GM13977 (cell line): ENCODE data around the gene NOD2.
A peak's percentile ranks its signal among the peaks of the same experiment; 100 is the strongest.

Experiments used
- DNase-seq: peaks from one replicate; pipeline ENCODE4 v3.0.0; 2012; ENCODE audit warnings: low spot score
- CTCF ChIP-seq: IDR thresholded peaks from 2 replicates; pipeline ENCODE4 v1.5.1; 2012; ENCODE audit warnings: mild to moderate bottlenecking, control low read depth; ENCODE audit not compliant: insufficient read depth; ENCODE audit errors: extremely low read depth, missing control alignments
- in situ Hi-C: fragments of 300-500 bp; cut with MboI; formaldehyde crosslinking; loops from one replicate; pipeline ENCODE4 v1.12.0; 2022; ENCODE audit warnings: low sequenced_read_pairs, low pct_unique_long_range_greater_than_20kb, mixed read lengths, inconsistent platforms; ENCODE audit not compliant: unreplicated experiment

NOD2 gene

DNA sequence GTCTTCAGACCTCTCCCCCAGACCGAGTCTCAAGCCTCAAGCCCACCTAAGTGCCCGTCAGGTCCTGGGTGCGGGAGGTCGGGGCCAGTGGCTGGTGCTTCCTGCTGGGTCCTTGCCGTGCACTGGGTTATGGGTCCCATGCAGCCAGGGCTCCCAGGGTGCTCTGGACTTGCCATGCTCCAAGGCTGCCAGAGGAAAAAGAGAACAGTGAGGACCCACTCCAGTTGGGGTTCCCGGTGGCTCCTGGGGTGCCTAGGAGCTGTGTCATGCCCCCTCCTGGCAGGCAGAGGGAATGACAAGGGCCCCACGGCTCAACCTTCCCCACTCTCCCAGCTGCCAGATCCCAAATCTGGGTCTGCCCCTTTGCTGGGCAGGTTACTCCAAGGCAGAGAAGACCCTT is 16.1 kb upstream of the NOD2 start:
- no peak for DNase-seq
- peak; percentile 56 for TF ChIP-seq CTCF
- in situ Hi-C loops: loop anchor here (10.0 kb wide), 1 partner anchor 67 kb away; the partner anchor contains the start of gene CYLD

DNA sequence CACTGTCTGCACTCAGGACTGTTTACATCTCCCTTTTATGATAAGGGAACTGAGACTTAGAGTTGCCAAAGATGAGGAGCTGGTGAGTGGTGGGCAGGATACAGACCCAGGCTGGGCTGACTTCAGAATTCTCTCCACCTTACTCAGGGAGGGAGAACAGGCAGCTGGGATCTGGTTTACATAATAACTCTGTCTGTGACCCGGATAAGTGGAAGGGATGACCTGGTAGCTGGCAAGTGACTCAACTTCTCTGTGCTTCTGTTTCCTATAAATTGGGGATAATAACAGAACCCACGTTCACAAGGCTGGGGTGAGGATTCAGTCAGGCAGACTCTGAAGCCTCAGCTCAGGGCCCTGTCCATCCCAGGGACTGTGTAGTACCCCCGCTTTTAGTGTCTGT is 14.9 kb upstream of the NOD2 start:
- in situ Hi-C loops: loop anchor here (10.0 kb wide), 1 partner anchor 66 kb away; the partner anchor contains the start of gene CYLD
- no peak for DNase-seq

DNA sequence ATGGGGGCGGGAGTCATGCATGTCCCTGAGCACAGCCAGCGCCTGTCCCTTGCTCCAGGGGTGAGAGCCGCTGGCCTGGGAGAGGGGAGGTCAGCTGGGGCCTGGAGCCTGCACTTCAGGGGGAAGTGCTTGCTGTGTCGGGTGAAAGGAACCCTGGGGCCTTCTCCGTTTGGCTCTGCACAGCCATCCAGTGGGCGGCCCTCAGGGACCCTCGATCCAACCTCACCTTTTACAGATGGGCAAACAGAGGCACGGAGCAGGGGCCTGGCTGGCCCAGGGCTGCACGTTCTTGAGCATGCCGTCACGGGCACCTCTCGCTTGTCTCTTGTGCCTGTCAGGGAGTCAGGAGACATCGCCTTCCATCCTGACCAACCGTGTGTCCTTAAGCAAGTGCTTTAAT is 14.1 kb upstream of the NOD2 start:
- no peak for TF ChIP-seq CTCF
- in situ Hi-C loops: loop anchor here (10.0 kb wide), 1 partner anchor 66 kb away; the partner anchor contains the start of gene CYLD

More for the DNA sequence above, 14.9 kb upstream of the NOD2 start:
- no peak for TF ChIP-seq CTCF

DNA sequence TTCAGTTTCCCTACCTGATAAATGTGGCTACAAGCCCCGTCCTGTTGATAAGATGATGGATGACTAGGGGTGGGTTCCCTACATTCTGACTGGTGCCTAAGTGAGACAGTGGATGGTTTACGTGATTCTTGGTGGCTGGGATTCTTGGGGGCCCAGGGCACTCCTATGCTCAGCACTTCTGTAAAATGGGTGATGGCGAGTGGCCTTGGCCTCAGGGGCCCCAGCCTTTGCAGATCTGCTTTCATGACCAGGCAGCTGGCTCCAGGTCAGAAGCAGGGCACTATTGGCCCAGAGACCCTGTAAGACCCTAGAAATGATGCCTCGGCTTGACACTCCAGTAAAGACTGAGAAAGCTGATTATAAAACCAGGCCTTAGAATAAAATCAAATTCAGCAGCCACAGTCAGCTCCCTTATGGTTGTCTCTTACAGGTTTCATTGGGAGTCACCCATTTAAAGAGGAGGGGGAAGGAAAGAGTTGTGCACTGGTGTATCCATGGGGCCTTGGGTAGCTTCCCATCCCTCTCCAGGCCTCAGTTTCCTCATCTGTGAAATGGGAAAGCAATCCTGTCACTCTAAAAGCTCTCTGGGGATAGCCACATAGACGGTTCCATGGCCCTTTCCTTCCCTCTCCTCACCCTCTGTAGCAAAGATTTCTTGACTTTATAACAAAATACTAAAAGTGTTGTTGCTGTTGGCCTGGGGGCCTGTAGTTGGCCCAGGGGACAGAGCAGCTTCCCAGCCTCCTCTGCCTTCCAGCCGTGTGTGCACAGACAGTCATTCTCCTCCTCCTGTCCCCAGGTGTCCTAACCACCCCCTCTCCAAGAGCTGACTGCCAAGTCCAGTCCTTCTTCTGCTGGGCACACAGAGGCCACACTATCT is 13.5 kb upstream of the NOD2 start:
- in situ Hi-C loops: loop anchor here (10.0 kb wide), 1 partner anchor 65 kb away; the partner anchor contains the start of gene CYLD
- DNase-seq: no peak
- TF ChIP-seq CTCF: no peak

More for the DNA sequence above, 14.1 kb upstream of the NOD2 start:
- DNase-seq: no peak

DNA sequence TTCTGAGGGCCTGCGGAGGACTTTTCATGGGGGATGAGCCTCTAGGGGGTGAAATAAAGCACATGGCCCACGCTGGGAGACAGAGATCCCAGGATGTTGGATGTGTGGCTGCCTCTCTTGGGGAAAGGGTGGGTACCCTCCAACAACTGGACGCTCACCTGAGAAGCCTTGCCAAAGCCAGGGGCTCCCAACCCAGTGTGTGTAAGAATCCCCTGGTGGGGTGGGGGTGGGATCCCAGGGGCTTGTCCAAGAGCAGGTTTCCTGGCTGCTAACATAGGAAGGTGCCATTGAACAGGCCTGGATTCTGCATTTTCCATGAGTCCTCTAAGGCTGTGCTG is 12.9 kb upstream of the NOD2 start:
- no peak for DNase-seq
- TF ChIP-seq CTCF: no peak
- in situ Hi-C loops: no loop called here

- TF ChIP-seq CTCF: no peak
- in situ Hi-C loops: no loop called here
- peak; percentile 72 for DNase-seq
Observed at GRCh38 chr16:50681021-50681885, 12.2 kb upstream of the NOD2 start, which contains the start of gene SNX20. SNX20 (minus strand) TSS chr16:50681312; CDS start chr16:50677526, 3,786 bp downstream.
